ENCODE results near the gene CHST8.

GRCh38 chr19:33779849-33780248 is 158.1 kb downstream of the CHST8 start:
- TF ChIP-seq FOXA2 (IDR thresholded peaks at IDR 0.05) (no peak), CTCF (IDR thresholded peaks at IDR 0.05; ENCODE audit: low read depth, low read length, missing input control) (no peak), YY1 (IDR thresholded peaks at IDR 0.05) (no peak), SP1 (IDR thresholded peaks at IDR 0.05) (no peak), RXRA (IDR thresholded peaks at IDR 0.05) (no peak), EGR1 (IDR thresholded peaks at IDR 0.05; ENCODE audit: low read depth in 2 of 2) (no peak), TAF1 (conservative IDR thresholded peaks at IDR 0.05) (no peak), GABPA (IDR thresholded peaks at IDR 0.05 in 1 of 2, conservative IDR thresholded peaks at IDR 0.05 in 1 of 2) (no peak)
